Sigmoid colon (tissue), 4 donors: ENCODE results near the gene BTG2.

Experiments used
- CTCF ChIP-seq, 4 experiments: fragments of 450-650 bp in 3 of 4; fragments of 200-600 bp in 1 of 4; IDR thresholded peaks; one replicate each; pipeline ENCODE4 v1.5.1; 2016 to 2019; ENCODE audit warnings: antibody characterized with exemption in 4 of 4, mild to moderate bottlenecking in 3 of 4, moderate library complexity in 2 of 4
- EP300 ChIP-seq, 4 donors: sonication (generic); formaldehyde crosslinking; IDR thresholded peaks; one replicate each; pipeline ENCODE4 v1.6.1; 2017; ENCODE audit warnings: antibody characterized with exemption in 4 of 4

GRCh38 chr1:203273206-203273868 is 32.0 kb upstream of the BTG2 start:
- peak; percentile 98 to 100 (median 99) for TF ChIP-seq CTCF (IDR thresholded peaks at IDR 0.05)
- no peak for TF ChIP-seq EP300 (IDR thresholded peaks at IDR 0.05)
